Measurements from ENCODE around the gene HNRNPC.
"Not testable (repeated sequence)": the region's sequence is repeated elsewhere in the genome, so short reads cannot be mapped to it uniquely, and the experiment has no call there.

The HNRNPC gene

GRCh38 chr14:21258889-21259787, 10.1 kb downstream of the HNRNPC start:
- Histone ChIP-seq H3K27ac (ENCODE audit: low read depth in 2 of 2, low read length in 2 of 2) (no peak overlapping the region), H3K4me1 (ENCODE audit: control insufficient read depth in 2 of 2, insufficient read depth in 2 of 2, low read length in 2 of 2) (peaks cover 15% of the 10 kb centered on the region in 2 donors), H3K9ac (ENCODE audit: low read depth in 1 of 2, low read length in 2 of 2) (no peak overlapping the region), H3K4me3 (ENCODE audit: low read length in 2 of 2) (no peak overlapping the region), H3K9me3 (ENCODE audit: control insufficient read depth in 2 of 2, low read length in 2 of 2) (no peaks in the 10 kb centered on the region), H3K27me3 (ENCODE audit: control insufficient read depth in 2 of 2, insufficient read depth in 2 of 2, low read length in 2 of 2) (no peaks in the 10 kb centered on the region), H3K36me3 (ENCODE audit: control insufficient read depth in 2 of 2, insufficient read depth in 2 of 2, low read length in 2 of 2) (peaks cover 42 to 72% of the 10 kb centered on the region in 2 donors)

- H3K9me3 ChIP-seq (ENCODE audit: control insufficient read depth in 2 of 2, low read length in 2 of 2): no peaks in the 10 kb centered on the region
- no peak overlapping the region for H3K9ac ChIP-seq (ENCODE audit: low read depth in 1 of 2, low read length in 2 of 2)
- no peaks in the 10 kb centered on the region for H3K27me3 ChIP-seq (ENCODE audit: control insufficient read depth in 2 of 2, insufficient read depth in 2 of 2, low read length in 2 of 2)
- H3K36me3 ChIP-seq (ENCODE audit: control insufficient read depth in 2 of 2, insufficient read depth in 2 of 2, low read length in 2 of 2): peaks cover 35 to 70% of the 10 kb centered on the region in 2 donors
- no peak overlapping the region for H3K4me3 ChIP-seq (ENCODE audit: low read length in 2 of 2)
- H3K27ac ChIP-seq (ENCODE audit: low read depth in 2 of 2, low read length in 2 of 2): no peak overlapping the region
- H3K4me1 ChIP-seq (ENCODE audit: control insufficient read depth in 2 of 2, insufficient read depth in 2 of 2, low read length in 2 of 2): peaks cover 8 to 15% of the 10 kb centered on the region in 2 donors
Observed at GRCh38 chr14:21258005-21258888, 11.0 kb downstream of the HNRNPC start.

GRCh38 chr14:21257394-21257909, 11.8 kb downstream of the HNRNPC start:
- no peak overlapping the region for H3K9ac ChIP-seq (ENCODE audit: low read depth in 1 of 2, low read length in 2 of 2)
- H3K27ac ChIP-seq (ENCODE audit: low read depth in 2 of 2, low read length in 2 of 2): no peak overlapping the region
- H3K36me3 ChIP-seq (ENCODE audit: control insufficient read depth in 2 of 2, insufficient read depth in 2 of 2, low read length in 2 of 2): peaks cover 33 to 68% of the 10 kb centered on the region in 2 donors
- H3K4me3 ChIP-seq (ENCODE audit: low read length in 2 of 2): peak overlapping the region in 1 of 2 donors; percentile 31
- no peaks in the 10 kb centered on the region for H3K27me3 ChIP-seq (ENCODE audit: control insufficient read depth in 2 of 2, insufficient read depth in 2 of 2, low read length in 2 of 2)
- no peaks in the 10 kb centered on the region for H3K9me3 ChIP-seq (ENCODE audit: control insufficient read depth in 2 of 2, low read length in 2 of 2)
- peaks cover 5 to 13% of the 10 kb centered on the region in 2 donors for H3K4me1 ChIP-seq (ENCODE audit: control insufficient read depth in 2 of 2, insufficient read depth in 2 of 2, low read length in 2 of 2)

- no peaks in the 10 kb centered on the region for H3K9me3 ChIP-seq (ENCODE audit: control insufficient read depth in 2 of 2, low read length in 2 of 2)
- H3K27ac ChIP-seq (ENCODE audit: low read depth in 2 of 2, low read length in 2 of 2): no peak overlapping the region
- peaks cover 3 to 11% of the 10 kb centered on the region in 2 donors for H3K4me1 ChIP-seq (ENCODE audit: control insufficient read depth in 2 of 2, insufficient read depth in 2 of 2, low read length in 2 of 2)
- H3K27me3 ChIP-seq (ENCODE audit: control insufficient read depth in 2 of 2, insufficient read depth in 2 of 2, low read length in 2 of 2): no peaks in the 10 kb centered on the region
- H3K4me3 ChIP-seq (ENCODE audit: low read length in 2 of 2): peak overlapping the region in 1 of 2 donors; percentile 5
- H3K9ac ChIP-seq (ENCODE audit: low read depth in 1 of 2, low read length in 2 of 2): no peak overlapping the region
- peaks cover 29 to 66% of the 10 kb centered on the region in 2 donors for H3K36me3 ChIP-seq (ENCODE audit: control insufficient read depth in 2 of 2, insufficient read depth in 2 of 2, low read length in 2 of 2)
Observed at GRCh38 chr14:21256539-21257393, 12.5 kb downstream of the HNRNPC start.

DNA sequence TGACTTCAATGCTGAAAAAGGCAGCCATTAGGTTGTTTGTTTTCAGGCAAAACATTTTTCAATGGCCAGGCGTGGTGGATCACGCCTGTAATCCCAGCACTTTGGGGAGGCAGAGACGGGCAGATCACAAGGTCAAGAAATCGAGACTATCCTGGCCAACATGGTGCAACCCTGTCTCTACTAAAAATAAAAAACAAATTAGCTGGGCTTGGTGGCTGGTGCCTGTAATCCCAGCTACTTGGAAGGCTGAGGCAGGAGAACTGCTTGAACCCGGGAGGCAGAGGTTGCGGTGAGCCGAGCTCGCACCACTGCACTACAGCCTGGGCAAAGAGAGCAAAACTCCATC, 13.2 kb downstream of the HNRNPC start:
- H3K4me3 ChIP-seq (ENCODE audit: low read length in 2 of 2); H3K9me3 ChIP-seq (ENCODE audit: control insufficient read depth in 2 of 2, low read length in 2 of 2); H3K9ac ChIP-seq (ENCODE audit: low read depth in 1 of 2, low read length in 2 of 2); H3K27ac ChIP-seq (ENCODE audit: low read depth in 2 of 2, low read length in 2 of 2); H3K27me3 ChIP-seq (ENCODE audit: control insufficient read depth in 2 of 2, insufficient read depth in 2 of 2, low read length in 2 of 2): not testable (repeated sequence)
- Histone ChIP-seq H3K4me1 (ENCODE audit: control insufficient read depth in 2 of 2, insufficient read depth in 2 of 2, low read length in 2 of 2) (peaks cover 3 to 11% of the 10 kb centered on the region in 2 donors), H3K36me3 (ENCODE audit: control insufficient read depth in 2 of 2, insufficient read depth in 2 of 2, low read length in 2 of 2) (peaks cover 22 to 66% of the 10 kb centered on the region in 2 donors)

DNA sequence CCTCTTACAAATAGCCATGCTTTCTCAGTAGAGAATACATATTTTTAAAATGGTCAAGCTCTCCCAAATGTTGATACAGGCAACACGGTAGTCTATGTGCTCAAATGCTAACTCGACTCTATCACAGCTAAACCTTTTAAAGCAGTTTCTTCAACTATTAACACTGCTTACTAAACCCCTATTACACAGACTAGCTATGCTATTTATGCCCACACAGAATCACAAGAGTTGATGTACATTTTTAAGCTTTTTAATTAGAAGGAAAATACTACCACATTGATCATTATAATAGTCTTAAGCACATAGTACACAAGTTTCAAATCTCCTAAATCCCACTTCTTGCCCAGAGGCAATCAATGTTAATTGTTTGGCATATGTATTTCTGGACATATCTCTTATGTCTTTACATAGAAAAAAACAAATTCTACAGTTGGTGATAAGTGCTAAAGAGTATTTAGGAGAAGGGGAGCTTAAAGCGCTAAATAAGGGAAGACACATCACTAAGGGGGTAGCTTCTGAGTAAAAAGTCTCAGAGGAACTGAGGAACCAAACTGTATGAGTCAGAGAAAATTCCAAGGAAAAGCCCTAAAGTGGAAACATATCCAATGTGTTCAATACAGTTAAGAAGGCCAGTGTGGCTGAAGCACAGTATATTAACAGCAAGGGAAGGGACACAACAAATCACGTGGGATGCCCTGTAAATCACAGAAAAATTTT, 13.7 kb downstream of the HNRNPC start:
- Histone ChIP-seq H3K36me3 (ENCODE audit: control insufficient read depth in 2 of 2, insufficient read depth in 2 of 2, low read length in 2 of 2) (peaks cover 22 to 65% of the 10 kb centered on the region in 2 donors), H3K4me1 (ENCODE audit: control insufficient read depth in 2 of 2, insufficient read depth in 2 of 2, low read length in 2 of 2) (peaks cover 3 to 11% of the 10 kb centered on the region in 2 donors)

GRCh38 chr14:21252149-21252548, 17.1 kb downstream of the HNRNPC start:
- H3K4me1 ChIP-seq (ENCODE audit: control insufficient read depth in 2 of 2, insufficient read depth in 2 of 2, low read length in 2 of 2): peaks cover 0 to 8% of the 10 kb centered on the region in 2 donors
- H3K36me3 ChIP-seq (ENCODE audit: control insufficient read depth in 2 of 2, insufficient read depth in 2 of 2, low read length in 2 of 2): peaks cover 32 to 64% of the 10 kb centered on the region in 2 donors

More for the DNA sequence above, 13.7 kb downstream of the HNRNPC start:
- Histone ChIP-seq H3K27ac (ENCODE audit: low read depth in 2 of 2, low read length in 2 of 2) (no peak overlapping the region), H3K27me3 (ENCODE audit: control insufficient read depth in 2 of 2, insufficient read depth in 2 of 2, low read length in 2 of 2) (no peaks in the 10 kb centered on the region), H3K9ac (ENCODE audit: low read depth in 1 of 2, low read length in 2 of 2) (no peak overlapping the region), H3K4me3 (ENCODE audit: low read length in 2 of 2) (peak overlapping the region in 1 of 2 donors; percentile 20), H3K9me3 (ENCODE audit: control insufficient read depth in 2 of 2, low read length in 2 of 2) (no peaks in the 10 kb centered on the region)

DNA sequence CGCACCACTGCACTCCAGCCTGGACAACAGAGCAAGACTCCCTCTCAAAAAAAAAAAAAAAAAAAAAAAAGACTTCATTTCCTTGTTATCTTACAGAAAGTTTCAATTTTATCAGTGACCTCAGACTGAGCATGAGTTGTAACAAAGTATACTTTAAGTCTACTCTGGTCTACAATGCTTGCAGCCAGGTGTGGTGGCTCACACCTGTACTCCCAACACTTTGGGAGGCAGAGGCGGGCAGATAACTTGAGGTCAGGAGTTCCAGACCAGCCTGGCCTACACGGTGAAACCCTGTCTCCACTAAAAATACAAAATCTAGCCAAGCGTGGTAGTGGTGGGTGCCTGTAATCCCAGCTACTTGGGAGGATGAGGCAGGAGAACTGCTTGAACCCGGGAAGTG, 18.0 kb downstream of the HNRNPC start:
- Histone ChIP-seq H3K36me3 (ENCODE audit: control insufficient read depth in 2 of 2, insufficient read depth in 2 of 2, low read length in 2 of 2) (peaks cover 32 to 55% of the 10 kb centered on the region in 2 donors), H3K27ac (ENCODE audit: low read depth in 2 of 2, low read length in 2 of 2) (no peak overlapping the region), H3K4me1 (ENCODE audit: control insufficient read depth in 2 of 2, insufficient read depth in 2 of 2, low read length in 2 of 2) (peaks cover 0 to 5% of the 10 kb centered on the region in 2 donors), H3K9me3 (ENCODE audit: control insufficient read depth in 2 of 2, low read length in 2 of 2) (no peaks in the 10 kb centered on the region), H3K4me3 (ENCODE audit: low read length in 2 of 2) (no peak overlapping the region), H3K9ac (ENCODE audit: low read depth in 1 of 2, low read length in 2 of 2) (no peak overlapping the region), H3K27me3 (ENCODE audit: control insufficient read depth in 2 of 2, insufficient read depth in 2 of 2, low read length in 2 of 2) (no peaks in the 10 kb centered on the region)

More at GRCh38 chr14:21252149-21252548, 17.1 kb downstream of the HNRNPC start:
- no peaks in the 10 kb centered on the region for H3K27me3 ChIP-seq (ENCODE audit: control insufficient read depth in 2 of 2, insufficient read depth in 2 of 2, low read length in 2 of 2)
- no peak overlapping the region for H3K9ac ChIP-seq (ENCODE audit: low read depth in 1 of 2, low read length in 2 of 2)
- H3K4me3 ChIP-seq (ENCODE audit: low read length in 2 of 2): no peak overlapping the region
- no peak overlapping the region for H3K27ac ChIP-seq (ENCODE audit: low read depth in 2 of 2, low read length in 2 of 2)
- H3K9me3 ChIP-seq (ENCODE audit: control insufficient read depth in 2 of 2, low read length in 2 of 2): no peaks in the 10 kb centered on the region
